Naive thymus-derived CD4-positive, alpha-beta T cell (primary cell): ENCODE results near the gene BARHL2. TPM values are rescaled to one million over a fixed set of nuclear protein-coding genes. Genes with fewer than 3 reads are reported as not detected.

Source experiments
- ATAC-seq: fragments of 150-1000 bp; cut with Tn5 transposase; 2 replicates; pipeline ENCODE4 v1.10.0; 2021; ENCODE audit warnings: mild to moderate bottlenecking, moderate library complexity
- CTCF ChIA-PET: fragments of 350-600 bp; sonication (Branson Sonifier 250); formaldehyde crosslinking; loops from one replicate; lab custom pipeline; 2021; ENCODE audit warnings: antibody characterized with exemption; lab: Charles Lee
- POLR2A ChIA-PET: fragments of 350-600 bp; sonication (Branson Sonifier 250); formaldehyde crosslinking; loops from one replicate; lab custom pipeline; 2021; ENCODE audit warnings: antibody characterized with exemption, inconsistent platforms; lab: Charles Lee
- DNase-seq, 9 donors: peaks; one replicate each; pipeline versions ENCODE4 v3.0.0 to v3.0.0-alpha.2; 2020 to 2022; ENCODE audit warnings: mixed read lengths in 1 of 9
- H3K27ac ChIP-seq: one replicate; pipeline ENCODE4 v1.7.0; 2013; ENCODE audit warnings: mild to moderate bottlenecking, low read depth, low read length, moderate library complexity
- H3K27me3 ChIP-seq, 2 donors: one replicate each; pipeline ENCODE4 v1.7.0; 2013; ENCODE audit warnings: low read length in 2 of 2, mild to moderate bottlenecking in 2 of 2, moderate library complexity in 2 of 2; ENCODE audit not compliant: control insufficient read depth in 2 of 2, insufficient read depth in 2 of 2
- H3K36me3 ChIP-seq, 3 experiments: 1 replicate in 2 of 3; 2 replicates in 1 of 3; pipeline ENCODE4 v1.7.0; 2013; ENCODE audit warnings: low read length in 3 of 3, mild to moderate bottlenecking in 3 of 3, moderate library complexity in 1 of 3; ENCODE audit not compliant: insufficient read depth in 3 of 3, control insufficient read depth in 2 of 3
- H3K4me1 ChIP-seq, 2 donors: one replicate each; pipeline ENCODE4 v1.7.0; 2013; ENCODE audit warnings: low read length in 2 of 2, mild to moderate bottlenecking in 2 of 2, moderate library complexity in 1 of 2; ENCODE audit not compliant: control insufficient read depth in 2 of 2, insufficient read depth in 2 of 2
- H3K4me3 ChIP-seq: 2 replicates; pipeline ENCODE4 v1.7.0; 2013; ENCODE audit warnings: mild to moderate bottlenecking, low read length
- H3K9me3 ChIP-seq, 3 experiments: 1 replicate in 2 of 3; 2 replicates in 1 of 3; pipeline ENCODE4 v1.7.0; 2013; ENCODE audit warnings: low read length in 3 of 3; ENCODE audit not compliant: control insufficient read depth in 2 of 3
- H3K27ac Mint-ChIP-seq, 9 donors: one replicate each; pipeline ENCODE4 v1.8.0; 2020 to 2022; ENCODE audit warnings: mixed read lengths in 9 of 9, mild to moderate bottlenecking in 8 of 9, moderate library complexity in 5 of 9, inconsistent platforms in 2 of 9
- H3K27me3 Mint-ChIP-seq, 5 donors: one replicate each; pipeline ENCODE4 v1.8.0; 2021 to 2022; ENCODE audit warnings: mixed read lengths in 5 of 5, mild to moderate bottlenecking in 1 of 5
- H3K36me3 Mint-ChIP-seq, 5 donors: one replicate each; pipeline ENCODE4 v1.8.0; 2020 to 2022; ENCODE audit warnings: mixed read lengths in 5 of 5, mild to moderate bottlenecking in 3 of 5, inconsistent platforms in 1 of 5
- H3K4me1 Mint-ChIP-seq, 7 donors: one replicate each; pipeline ENCODE4 v1.8.0; 2020 to 2022; ENCODE audit warnings: mixed read lengths in 7 of 7, mild to moderate bottlenecking in 3 of 7, inconsistent platforms in 1 of 7
- H3K4me3 Mint-ChIP-seq, 10 donors: one replicate each; pipeline ENCODE4 v1.8.0; 2020 to 2022; ENCODE audit warnings: mild to moderate bottlenecking in 10 of 10, mixed read lengths in 10 of 10, moderate library complexity in 6 of 10, inconsistent platforms in 2 of 10
- H3K9me3 Mint-ChIP-seq, 11 donors: one replicate each; pipeline ENCODE4 v1.8.0; 2020 to 2022; ENCODE audit warnings: mixed read lengths in 11 of 11, mild to moderate bottlenecking in 4 of 11, inconsistent platforms in 1 of 11, moderate library complexity in 1 of 11
- intact Hi-C, 2 donors: fragments of 100-400 bp; cut with micrococcal nuclease; formaldehyde crosslinking; loops; one replicate each; pipeline ENCODE4 v1.15.1; 2023
- polyA plus RNA-seq, 2 donors: library from polyadenylated mRNA; unstranded; fragments of 300-500 nt; fragmentation: Illumina TruSeq; gene quantifications; one replicate each; pipeline ENCODE4 v1.2.3, GENCODE V29; 2021
- total RNA-seq, 6 experiments: library from RNA in 5 of 6; stranded (reverse) in 5 of 6; gene quantifications; 1 replicate in 5 of 6; 2 replicates in 1 of 6; pipeline ENCODE4 v1.2.3 and lab custom pipeline; 2021 to 2026

The BARHL2 gene
- total and polyA plus RNA-seq, 7 experiments from 2014 or later = not detected

GRCh38 chr1:90721210-90722194, 4.4 kb upstream of the BARHL2 start:
- H3K36me3 Mint-ChIP-seq = peaks cover 0 to 35% (median 11%) of the 10 kb centered on the region in 5 donors
- Histone ChIP-seq H3K4me1 (peaks cover 5 to 30% of the 10 kb centered on the region in 2 donors), H3K9me3 (peaks cover 0 to 29% (median 0%) of the 10 kb centered on the region in 3 experiments), H3K4me3 (no peak overlapping the region), H3K27ac (no peak overlapping the region), H3K27me3 (peaks cover 31 to 85% of the 10 kb centered on the region in 2 donors), H3K36me3 (no peaks in the 10 kb centered on the region)
- peaks cover 23 to 76% (median 61%) of the 10 kb centered on the region in 7 donors for H3K4me1 Mint-ChIP-seq
- ChIA-PET CTCF (no interaction called here), POLR2A (no interaction called here)
- peaks cover 3 to 84% (median 42%) of the 10 kb centered on the region in 11 donors for H3K9me3 Mint-ChIP-seq
- H3K27ac Mint-ChIP-seq = peak overlapping the region in 4 of 9 donors; percentile 13 to 65 (median 40)
- peak; percentile 58 for ATAC-seq
- intact Hi-C loops = loop anchor here (1.0 to 5.0 kb wide), 6 partner anchors 111 to 444 kb away; partner anchors contain the start of gene ZNF644 (in 1 of the 2)
- DNase-seq = peak in 1 of 9 donors; percentile 54
- peak overlapping the region in 8 of 10 donors; percentile 1 to 53 (median 28) for H3K4me3 Mint-ChIP-seq
- H3K27me3 Mint-ChIP-seq = peaks cover 84 to 91% (median 85%) of the 10 kb centered on the region in 5 donors

GRCh38 chr1:90720145-90720636, 3.1 kb upstream of the BARHL2 start:
- ChIA-PET CTCF (no interaction called here), POLR2A (no interaction called here)
- Histone ChIP-seq H3K27ac (no peak overlapping the region), H3K4me1 (peaks cover 5 to 20% of the 10 kb centered on the region in 2 donors), H3K27me3 (peaks cover 30 to 78% of the 10 kb centered on the region in 2 donors), H3K36me3 (no peaks in the 10 kb centered on the region), H3K9me3 (peaks cover 0 to 29% (median 0%) of the 10 kb centered on the region in 3 experiments), H3K4me3 (no peak overlapping the region)
- peaks cover 3 to 79% (median 39%) of the 10 kb centered on the region in 11 donors for H3K9me3 Mint-ChIP-seq
- H3K27ac Mint-ChIP-seq = peak overlapping the region in 4 of 9 donors; percentile 5 to 74 (median 54)
- peaks cover 10 to 69% (median 50%) of the 10 kb centered on the region in 7 donors for H3K4me1 Mint-ChIP-seq
- DNase-seq (no peak), ATAC-seq (no peak)
- H3K27me3 Mint-ChIP-seq = peaks cover 84 to 91% (median 85%) of the 10 kb centered on the region in 5 donors
- intact Hi-C loops = loop anchor here (2.0 to 5.0 kb wide), 4 partner anchors 112 to 302 kb away; partner anchors contain the start of gene ZNF644 (in 1 of the 2)
- peak overlapping the region in 5 of 10 donors; percentile 15 to 35 (median 30) for H3K4me3 Mint-ChIP-seq
- H3K36me3 Mint-ChIP-seq = peaks cover 0 to 26% (median 9%) of the 10 kb centered on the region in 5 donors

- H3K4me1 Mint-ChIP-seq = peaks cover 8 to 63% (median 43%) of the 10 kb centered on the region in 7 donors
- ATAC-seq = no peak
- intact Hi-C loops = loop anchor here (2.0 to 5.0 kb wide), 4 partner anchors 113 to 303 kb away; partner anchors contain the start of gene ZNF644 (in 1 of the 2)
Measured at GRCh38 chr1:90719330-90720144, 2.4 kb upstream of the BARHL2 start.

GRCh38 chr1:90718411-90719329, 1.6 kb upstream of the BARHL2 start:
- peak in 1 of 9 donors; percentile 25 for DNase-seq
- Mint-ChIP-seq H3K27me3 (peaks cover 84 to 90% (median 88%) of the 10 kb centered on the region in 5 donors), H3K27ac (peak overlapping the region; percentile 21 to 88 (median 70)), H3K9me3 (peaks cover 3 to 68% (median 38%) of the 10 kb centered on the region in 11 donors), H3K4me3 (peak overlapping the region; percentile 59 to 82 (median 74)), H3K4me1 (peaks cover 0 to 55% (median 40%) of the 10 kb centered on the region in 7 donors), H3K36me3 (peaks cover 0 to 26% (median 9%) of the 10 kb centered on the region in 5 donors)
- Histone ChIP-seq H3K9me3 (peaks cover 0 to 26% (median 0%) of the 10 kb centered on the region in 3 experiments), H3K36me3 (no peaks in the 10 kb centered on the region), H3K4me3 (no peak overlapping the region), H3K27me3 (peaks cover 31 to 78% of the 10 kb centered on the region in 2 donors), H3K4me1 (peaks cover 5 to 13% of the 10 kb centered on the region in 2 donors), H3K27ac (no peak overlapping the region)
- CTCF ChIA-PET = no interaction called here
- ATAC-seq = no peak
- POLR2A ChIA-PET = no interaction called here
- intact Hi-C loops = no loop called here

More at GRCh38 chr1:90719330-90720144, 2.4 kb upstream of the BARHL2 start:
- Mint-ChIP-seq H3K27ac (peak overlapping the region in 6 of 9 donors; percentile 23 to 88 (median 72)), H3K4me3 (peak overlapping the region in 9 of 10 donors; percentile 39 to 82 (median 68)), H3K36me3 (peaks cover 0 to 26% (median 9%) of the 10 kb centered on the region in 5 donors), H3K9me3 (peaks cover 3 to 75% (median 41%) of the 10 kb centered on the region in 11 donors), H3K27me3 (peaks cover 83 to 91% (median 86%) of the 10 kb centered on the region in 5 donors)
- H3K27me3 ChIP-seq = peaks cover 30 to 78% of the 10 kb centered on the region in 2 donors
- H3K27ac ChIP-seq = no peak overlapping the region
- ChIA-PET POLR2A (no interaction called here), CTCF (interaction anchor here (0.7 kb wide), 1 partner anchor 307 kb away, joined by 4 read pairs; no protein-coding TSS in a partner anchor)
- peaks cover 5 to 17% of the 10 kb centered on the region in 2 donors for H3K4me1 ChIP-seq
- peaks cover 0 to 29% (median 0%) of the 10 kb centered on the region in 3 experiments for H3K9me3 ChIP-seq
- no peaks in the 10 kb centered on the region for H3K36me3 ChIP-seq
- no peak for DNase-seq
- H3K4me3 ChIP-seq = no peak overlapping the region

- intact Hi-C loops = no loop called here
- peaks cover 0 to 26% (median 9%) of the 10 kb centered on the region in 5 donors for H3K36me3 Mint-ChIP-seq
- peak overlapping the region; percentile 48 to 79 (median 74) for H3K4me3 Mint-ChIP-seq
- H3K4me3 ChIP-seq = no peak overlapping the region
- H3K36me3 ChIP-seq = no peaks in the 10 kb centered on the region
- ATAC-seq = no peak
- H3K27me3 ChIP-seq = peaks cover 30 to 76% of the 10 kb centered on the region in 2 donors
- H3K27ac ChIP-seq = no peak overlapping the region
- peaks cover 3 to 66% (median 36%) of the 10 kb centered on the region in 11 donors for H3K9me3 Mint-ChIP-seq
- H3K27ac Mint-ChIP-seq = peak overlapping the region in 4 of 9 donors; percentile 59 to 85 (median 62)
- peak in 1 of 9 donors; percentile 27 for DNase-seq
- ChIA-PET CTCF (no interaction called here), POLR2A (no interaction called here)
- peaks cover 0 to 53% (median 34%) of the 10 kb centered on the region in 7 donors for H3K4me1 Mint-ChIP-seq
- H3K27me3 Mint-ChIP-seq = peaks cover 84 to 90% (median 90%) of the 10 kb centered on the region in 5 donors
- H3K9me3 ChIP-seq = peaks cover 0 to 24% (median 0%) of the 10 kb centered on the region in 3 experiments
- H3K4me1 ChIP-seq = peaks cover 5% of the 10 kb centered on the region in 2 donors
Measured at GRCh38 chr1:90717665-90718410, 736 bp upstream of the BARHL2 start.
